HG03439 (cell line): Measurements from ENCODE around the gene FAM135A.
"Not testable (repeated sequence)": the region's sequence is repeated elsewhere in the genome, so short reads cannot be mapped to it uniquely, and the experiment has no call there.

Experiments
- ATAC-seq: cut with Tn5 transposase; IDR thresholded peaks from one replicate; pipeline ENCODE4 v1.9.1; 2021; ENCODE audit warnings: mild to moderate bottlenecking, moderate library complexity; ENCODE audit not compliant: unreplicated experiment

FAM135A gene

GRCh38 chr6:70456735-70457134, 43.4 kb downstream of the FAM135A start:
- no peak for ATAC-seq

GRCh38 chr6:70459235-70459634, 45.9 kb downstream of the FAM135A start:
- ATAC-seq = no peak

GRCh38 chr6:70459699-70460098, 46.4 kb downstream of the FAM135A start:
- ATAC-seq = not testable (repeated sequence)

GRCh38 chr6:70470016-70470415, 56.7 kb downstream of the FAM135A start:
- no peak for ATAC-seq

- not testable (repeated sequence) for ATAC-seq
These were observed 57.2 kb downstream of the FAM135A start for GRCh38 chr6:70470510-70470909.

- ATAC-seq = no peak
These were observed 61.4 kb downstream of the FAM135A start for GRCh38 chr6:70474751-70475150.

- no peak for ATAC-seq
These were observed 65.9 kb downstream of the FAM135A start for GRCh38 chr6:70479236-70479635.

- ATAC-seq = not testable (repeated sequence)
These were observed 73.3 kb downstream of the FAM135A start for GRCh38 chr6:70486638-70487037.

GRCh38 chr6:70489364-70489763, 76.1 kb downstream of the FAM135A start:
- no peak for ATAC-seq

GRCh38 chr6:70494833-70495232, 81.5 kb downstream of the FAM135A start:
- ATAC-seq = no peak

- not testable (repeated sequence) for ATAC-seq
These were observed 82.5 kb downstream of the FAM135A start for GRCh38 chr6:70495790-70496189.

- ATAC-seq = no peak
These were observed 89.2 kb downstream of the FAM135A start for GRCh38 chr6:70502484-70502883.

- no peak for ATAC-seq
These were observed 90.6 kb downstream of the FAM135A start for GRCh38 chr6:70503813-70504465.

- ATAC-seq = no peak
These were observed 93.0 kb downstream of the FAM135A start for GRCh38 chr6:70506321-70506720.

- no peak for ATAC-seq
These were observed 93.9 kb downstream of the FAM135A start for GRCh38 chr6:70507161-70507560.

GRCh38 chr6:70508953-70509352, 95.6 kb downstream of the FAM135A start:
- ATAC-seq = no peak

GRCh38 chr6:70510600-70510999, 97.3 kb downstream of the FAM135A start:
- ATAC-seq = no peak

GRCh38 chr6:70518723-70519122, 105.4 kb downstream of the FAM135A start:
- no peak for ATAC-seq

GRCh38 chr6:70520575-70520974, 107.3 kb downstream of the FAM135A start:
- no peak for ATAC-seq

GRCh38 chr6:70524721-70525286, 111.5 kb downstream of the FAM135A start:
- no peak for ATAC-seq

- no peak for ATAC-seq
These were observed 113.9 kb downstream of the FAM135A start for GRCh38 chr6:70527071-70527737.

- no peak for ATAC-seq
These were observed 116.7 kb downstream of the FAM135A start for GRCh38 chr6:70530023-70530422.
